ENCODE results near the gene SOHLH2.

Gene SOHLH2

GRCh38 chr13:36211567-36211966, 2.8 kb downstream of the SOHLH2 start:
- no peak for ATAC-seq

GRCh38 chr13:36210738-36211137, 3.6 kb downstream of the SOHLH2 start:
- DNase-seq (no peak), ATAC-seq (no peak)
- peaks cover 16% of the 10 kb centered on the region for H3K27me3 Mint-ChIP-seq
- H3K4me1 Mint-ChIP-seq = no peaks in the 10 kb centered on the region
- H3K4me3 Mint-ChIP-seq = no peak overlapping the region
- H3K27ac Mint-ChIP-seq = peak overlapping the region in 1 of 2 donors; percentile 19
- peaks cover 0 to 5% of the 10 kb centered on the region in 2 donors for H3K9me3 Mint-ChIP-seq

More at GRCh38 chr13:36211567-36211966, 2.8 kb downstream of the SOHLH2 start:
- no peak overlapping the region for H3K27ac Mint-ChIP-seq
- no peaks in the 10 kb centered on the region for H3K4me1 Mint-ChIP-seq
- H3K9me3 Mint-ChIP-seq = peaks cover 0 to 5% of the 10 kb centered on the region in 2 donors
- no peak overlapping the region for H3K4me3 Mint-ChIP-seq
- H3K27me3 Mint-ChIP-seq = peaks cover 16% of the 10 kb centered on the region
- DNase-seq = no peak

- Mint-ChIP-seq H3K4me3 (no peak overlapping the region), H3K27me3 (peaks cover 16% of the 10 kb centered on the region), H3K4me1 (no peaks in the 10 kb centered on the region), H3K27ac (no peak overlapping the region), H3K9me3 (peaks cover 0 to 5% of the 10 kb centered on the region in 2 donors)
- DNase-seq (no peak), ATAC-seq (no peak)
These were observed 6.7 kb downstream of the SOHLH2 start for GRCh38 chr13:36207672-36208071.

GRCh38 chr13:36193151-36193855, 21.1 kb downstream of the SOHLH2 start:
- H3K9me3 Mint-ChIP-seq = peaks cover 0 to 3% of the 10 kb centered on the region in 2 donors
- DNase-seq = no peak
- ATAC-seq = no peak
- no peak overlapping the region for H3K27ac Mint-ChIP-seq
- H3K27me3 Mint-ChIP-seq = no peaks in the 10 kb centered on the region
- no peaks in the 10 kb centered on the region for H3K4me1 Mint-ChIP-seq
- no peak overlapping the region for H3K4me3 Mint-ChIP-seq

GRCh38 chr13:36192166-36192565, 22.2 kb downstream of the SOHLH2 start:
- peaks cover 4 to 12% of the 10 kb centered on the region in 2 donors for H3K9me3 Mint-ChIP-seq
- no peaks in the 10 kb centered on the region for H3K4me1 Mint-ChIP-seq
- ATAC-seq (no peak), DNase-seq (no peak)
- no peaks in the 10 kb centered on the region for H3K27me3 Mint-ChIP-seq
- H3K4me3 Mint-ChIP-seq = no peak overlapping the region
- no peak overlapping the region for H3K27ac Mint-ChIP-seq

- H3K27me3 Mint-ChIP-seq = no peaks in the 10 kb centered on the region
- H3K27ac Mint-ChIP-seq = no peak overlapping the region
- H3K4me1 Mint-ChIP-seq = no peaks in the 10 kb centered on the region
- ATAC-seq (no peak), DNase-seq (no peak)
- H3K4me3 Mint-ChIP-seq = no peak overlapping the region
- peaks cover 4 to 12% of the 10 kb centered on the region in 2 donors for H3K9me3 Mint-ChIP-seq
These were observed 23.6 kb downstream of the SOHLH2 start for GRCh38 chr13:36190771-36191170.

- Mint-ChIP-seq H3K27ac (no peak overlapping the region), H3K27me3 (no peaks in the 10 kb centered on the region), H3K4me3 (no peak overlapping the region), H3K9me3 (peaks cover 4 to 12% of the 10 kb centered on the region in 2 donors), H3K4me1 (no peaks in the 10 kb centered on the region)
- DNase-seq (no peak), ATAC-seq (no peak)
These were observed 25.9 kb downstream of the SOHLH2 start for GRCh38 chr13:36188441-36188840.

GRCh38 chr13:36183901-36184300, 30.5 kb downstream of the SOHLH2 start:
- H3K9me3 Mint-ChIP-seq = peaks cover 9 to 12% of the 10 kb centered on the region in 2 donors
- H3K4me1 Mint-ChIP-seq = no peaks in the 10 kb centered on the region
- H3K27me3 Mint-ChIP-seq = no peaks in the 10 kb centered on the region
- DNase-seq = no peak
- ATAC-seq = no peak
- H3K4me3 Mint-ChIP-seq = no peak overlapping the region
- no peak overlapping the region for H3K27ac Mint-ChIP-seq

- no peak for DNase-seq
- H3K9me3 Mint-ChIP-seq = no peaks in the 10 kb centered on the region
- H3K4me1 Mint-ChIP-seq = no peaks in the 10 kb centered on the region
- peaks cover under 1% of the 10 kb centered on the region for H3K27me3 Mint-ChIP-seq
- no peak overlapping the region for H3K4me3 Mint-ChIP-seq
- H3K27ac Mint-ChIP-seq = no peak overlapping the region
- no peak for ATAC-seq
These were observed 38.7 kb downstream of the SOHLH2 start for GRCh38 chr13:36175621-36176020.

GRCh38 chr13:36174923-36175322, 39.4 kb downstream of the SOHLH2 start:
- no peak for DNase-seq
- no peak overlapping the region for H3K4me3 Mint-ChIP-seq
- no peaks in the 10 kb centered on the region for H3K4me1 Mint-ChIP-seq
- peaks cover 8% of the 10 kb centered on the region for H3K27me3 Mint-ChIP-seq
- ATAC-seq = no peak
- H3K9me3 Mint-ChIP-seq = no peaks in the 10 kb centered on the region
- no peak overlapping the region for H3K27ac Mint-ChIP-seq

- peaks cover 11% of the 10 kb centered on the region for H3K27me3 Mint-ChIP-seq
- H3K4me1 Mint-ChIP-seq = no peaks in the 10 kb centered on the region
- no peak overlapping the region for H3K27ac Mint-ChIP-seq
- ATAC-seq (no peak), DNase-seq (no peak)
- no peaks in the 10 kb centered on the region for H3K9me3 Mint-ChIP-seq
- no peak overlapping the region for H3K4me3 Mint-ChIP-seq
These were observed 40.6 kb downstream of the SOHLH2 start for GRCh38 chr13:36173571-36174322.

GRCh38 chr13:36166046-36166445, 48.3 kb downstream of the SOHLH2 start:
- ATAC-seq (no peak), DNase-seq (no peak)
- H3K4me3 Mint-ChIP-seq = no peak overlapping the region
- no peak overlapping the region for H3K27ac Mint-ChIP-seq
- peaks cover 11% of the 10 kb centered on the region for H3K27me3 Mint-ChIP-seq
- no peaks in the 10 kb centered on the region for H3K4me1 Mint-ChIP-seq
- H3K9me3 Mint-ChIP-seq = peaks cover 5 to 8% of the 10 kb centered on the region in 2 donors

- Mint-ChIP-seq H3K4me3 (no peak overlapping the region), H3K27me3 (no peaks in the 10 kb centered on the region), H3K27ac (no peak overlapping the region), H3K9me3 (peaks cover 13 to 15% of the 10 kb centered on the region in 2 donors), H3K4me1 (no peaks in the 10 kb centered on the region)
- ATAC-seq = no peak
- DNase-seq = no peak
These were observed 50.5 kb downstream of the SOHLH2 start for GRCh38 chr13:36163809-36164308.

GRCh38 chr13:36163286-36163685, 51.1 kb downstream of the SOHLH2 start:
- Mint-ChIP-seq H3K4me3 (no peak overlapping the region), H3K4me1 (no peaks in the 10 kb centered on the region), H3K9me3 (peaks cover 13 to 15% of the 10 kb centered on the region in 2 donors), H3K27me3 (no peaks in the 10 kb centered on the region), H3K27ac (no peak overlapping the region)
- ATAC-seq (no peak), DNase-seq (no peak)

- no peak for ATAC-seq
- Mint-ChIP-seq H3K4me3 (no peak overlapping the region), H3K4me1 (no peaks in the 10 kb centered on the region)
These were observed 54.1 kb downstream of the SOHLH2 start for GRCh38 chr13:36160297-36160696.

GRCh38 chr13:36158611-36159010, 55.7 kb downstream of the SOHLH2 start:
- no peak for ATAC-seq
- Mint-ChIP-seq H3K4me3 (no peak overlapping the region), H3K9me3 (peaks cover 13 to 22% of the 10 kb centered on the region in 2 donors), H3K27ac (no peak overlapping the region), H3K27me3 (peaks cover 19% of the 10 kb centered on the region), H3K4me1 (no peaks in the 10 kb centered on the region)
- no peak for DNase-seq

More at GRCh38 chr13:36160297-36160696, 54.1 kb downstream of the SOHLH2 start:
- Mint-ChIP-seq H3K27ac (no peak overlapping the region), H3K27me3 (peaks cover 10% of the 10 kb centered on the region), H3K9me3 (peaks cover 13 to 22% of the 10 kb centered on the region in 2 donors)
- no peak for DNase-seq

All from stimulated activated naive CD8-positive, alpha-beta T cell treated with anti-CD3 and anti-CD28 coated beads, Interleukin-15, amount 100 ng/mL, for 72 hours (primary cell).